A673 (cell line): ENCODE measurements around the gene RAB11FIP4. TPM values are rescaled to one million over a fixed set of nuclear protein-coding genes. Genes with fewer than 3 reads are reported as not detected.

Experiments
- BruUV-seq: library from RNA; stranded (reverse); fragments of 400-500 nt; replicated peaks from 2 replicates; lab custom pipeline; 2021; lab: Mats Ljungman, UMichigan
- CTCF ChIA-PET: fragments of 300-600 bp; sonication (Branson Sonifier 250); formaldehyde crosslinking; loops from one replicate; lab custom pipeline; 2022; ENCODE audit warnings: antibody characterized with exemption; lab: Charles Lee
- POLR2A ChIA-PET: fragments of 300-600 bp; sonication (Branson Sonifier 250); formaldehyde crosslinking; loops from one replicate; lab custom pipeline; 2022; ENCODE audit warnings: antibody characterized with exemption; ENCODE audit not compliant: low non-redundant PET; lab: Charles Lee
- DNase-seq: peaks from one replicate; pipeline ENCODE4 v3.0.0-alpha.2; 2015; ENCODE audit warnings: low spot score
- H3K27ac ChIP-seq: fragments of 200-600 bp; sonication (generic); 2 replicates; pipeline ENCODE4 v1.5.1; 2016; ENCODE audit warnings: mixed run types, low read depth, mild to moderate bottlenecking, mixed read lengths, antibody characterized with exemption, low read length; ENCODE audit not compliant: poor library complexity, severe bottlenecking
- H3K27me3 ChIP-seq: fragments of 200-600 bp; sonication (generic); replicated peaks from 2 replicates; pipeline ENCODE4 v1.6.1; 2017; ENCODE audit warnings: mixed run types, low read depth, mild to moderate bottlenecking, mixed read lengths, antibody characterized with exemption, low read length; ENCODE audit not compliant: insufficient read depth, poor library complexity
- H3K36me3 ChIP-seq: fragments of 200-600 bp; sonication (generic); 2 replicates; pipeline ENCODE4 v1.6.1; 2016; ENCODE audit warnings: mixed run types, mild to moderate bottlenecking, mixed read lengths, antibody characterized with exemption, low read length; ENCODE audit not compliant: insufficient read depth, poor library complexity, severe bottlenecking
- H3K4me1 ChIP-seq: fragments of 200-600 bp; sonication (generic); 2 replicates; pipeline ENCODE4 v1.6.1; 2017; ENCODE audit warnings: mixed run types, mild to moderate bottlenecking, mixed read lengths, antibody characterized with exemption, low read length; ENCODE audit not compliant: insufficient read depth, poor library complexity, severe bottlenecking
- H3K4me3 ChIP-seq: fragments of 200-600 bp; sonication (generic); 2 replicates; pipeline ENCODE4 v1.5.1; 2016; ENCODE audit warnings: low read depth, mixed run types, mild to moderate bottlenecking, mixed read lengths, low read length; ENCODE audit not compliant: poor library complexity, severe bottlenecking
- H3K9me3 ChIP-seq: fragments of 200-600 bp; sonication (generic); 2 replicates; pipeline ENCODE4 v1.6.1; 2016; ENCODE audit warnings: mixed run types, low read depth, mild to moderate bottlenecking, mixed read lengths, antibody characterized with exemption, low read length; ENCODE audit not compliant: poor library complexity, severe bottlenecking
- EZH2 ChIP-seq: fragments of 200-600 bp; sonication (generic); IDR thresholded peaks from 2 replicates; pipeline ENCODE4 v1.6.1; 2017; ENCODE audit warnings: borderline replicate concordance, low read depth, mild to moderate bottlenecking, mixed read lengths, antibody characterized with exemption, low read length; ENCODE audit not compliant: poor library complexity, severe bottlenecking
- intact Hi-C: fragments of 100-400 bp; cut with micrococcal nuclease; formaldehyde crosslinking; loops from one replicate; pipeline ENCODE4 v1.10.0; 2022; ENCODE audit not compliant: unreplicated experiment
- total RNA-seq: library from RNA; stranded (reverse); gene quantifications from 2 replicates; pipeline ENCODE4 v1.2.3, GENCODE V29; 2021
- TF ChIP-seq, protein P1 (sequence below): fragments of 300-800, 200-600 bp; sonication (generic); conservative IDR thresholded peaks from 2 replicates; pipeline ENCODE4 v1.5.1; 2017; ENCODE audit warnings: low read depth, mild to moderate bottlenecking, antibody characterized with exemption, low read length, moderate library complexity, mixed read lengths

Gene RAB11FIP4
- total RNA-seq, 1 experiment from 2014 or later: 2.4 TPM

DNA sequence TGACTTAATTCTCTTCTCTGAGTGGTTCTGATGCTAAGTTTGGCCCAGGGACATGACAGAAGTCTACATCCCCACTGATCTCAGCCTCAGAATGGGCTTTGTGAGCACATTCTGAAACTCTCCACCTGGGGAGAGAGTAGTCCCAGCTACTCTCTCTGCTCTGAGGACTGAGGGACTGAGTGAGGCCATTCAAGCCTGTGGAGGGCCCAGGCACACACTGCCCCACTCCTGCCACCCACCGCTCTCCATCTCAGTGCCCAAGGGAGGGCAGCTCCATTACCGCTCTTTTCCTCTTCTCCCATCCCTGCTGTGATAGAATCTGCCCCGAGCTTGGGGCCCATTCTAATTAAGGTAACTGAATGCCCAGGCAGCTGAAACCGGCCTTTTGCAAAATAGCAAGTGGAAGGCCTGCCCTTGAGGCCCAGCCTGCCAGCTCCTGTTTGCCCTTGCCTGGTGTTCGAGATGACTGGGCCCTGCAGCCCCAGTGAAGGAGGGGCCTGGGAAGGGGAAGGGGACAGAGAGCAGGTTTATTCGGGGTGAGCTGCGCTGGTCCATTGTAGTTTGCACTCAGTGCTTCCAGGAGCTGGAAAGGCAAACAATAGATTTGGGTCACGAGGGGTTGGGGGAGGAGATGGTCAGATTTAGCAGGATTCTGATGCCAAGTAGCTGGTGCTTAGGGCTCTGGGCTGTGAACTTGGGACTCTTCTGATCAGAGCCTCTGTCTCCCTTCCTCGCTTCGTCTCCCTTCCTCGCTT is 76.2 kb downstream of the RAB11FIP4 start:
- no peak for TF ChIP-seq EZH2
- Histone ChIP-seq H3K4me1 (no peaks in the 10 kb centered on the region), H3K27me3 (no peaks in the 10 kb centered on the region), H3K27ac (no peak overlapping the region), H3K9me3 (no peaks in the 10 kb centered on the region), H3K36me3 (no peaks in the 10 kb centered on the region), H3K4me3 (no peak overlapping the region)
- DNase-seq: no peak
- ChIA-PET CTCF (no interaction called here), POLR2A (no interaction called here)
- intact Hi-C loops: no loop called here
- no TSS peak for BruUV-seq

DNA sequence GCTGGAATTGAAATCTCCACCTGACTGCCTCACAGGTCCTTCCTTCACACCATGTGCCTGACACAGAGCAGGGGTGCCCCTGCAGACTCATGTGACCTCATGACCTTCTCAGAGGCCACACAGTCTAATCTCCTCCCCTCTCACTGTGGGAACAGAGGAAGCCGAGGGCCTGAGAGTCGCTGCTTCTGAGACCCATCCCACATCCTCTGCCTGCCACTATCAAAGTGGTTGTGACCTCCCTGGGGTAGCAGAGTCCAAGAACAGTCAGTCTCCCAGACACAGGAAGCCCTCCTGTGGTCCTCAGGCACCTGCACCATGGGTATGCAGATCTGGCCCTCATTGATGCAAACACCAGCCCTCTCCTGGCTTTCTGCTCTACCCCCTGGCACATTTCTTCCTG is 78.5 kb downstream of the RAB11FIP4 start:
- intact Hi-C loops: no loop called here
- Histone ChIP-seq H3K27ac (no peak overlapping the region), H3K4me1 (no peaks in the 10 kb centered on the region), H3K36me3 (no peaks in the 10 kb centered on the region), H3K27me3 (no peaks in the 10 kb centered on the region), H3K9me3 (no peaks in the 10 kb centered on the region), H3K4me3 (no peak overlapping the region)
- no peak for TF ChIP-seq EZH2
- TF ChIP-seq, protein P1, sequence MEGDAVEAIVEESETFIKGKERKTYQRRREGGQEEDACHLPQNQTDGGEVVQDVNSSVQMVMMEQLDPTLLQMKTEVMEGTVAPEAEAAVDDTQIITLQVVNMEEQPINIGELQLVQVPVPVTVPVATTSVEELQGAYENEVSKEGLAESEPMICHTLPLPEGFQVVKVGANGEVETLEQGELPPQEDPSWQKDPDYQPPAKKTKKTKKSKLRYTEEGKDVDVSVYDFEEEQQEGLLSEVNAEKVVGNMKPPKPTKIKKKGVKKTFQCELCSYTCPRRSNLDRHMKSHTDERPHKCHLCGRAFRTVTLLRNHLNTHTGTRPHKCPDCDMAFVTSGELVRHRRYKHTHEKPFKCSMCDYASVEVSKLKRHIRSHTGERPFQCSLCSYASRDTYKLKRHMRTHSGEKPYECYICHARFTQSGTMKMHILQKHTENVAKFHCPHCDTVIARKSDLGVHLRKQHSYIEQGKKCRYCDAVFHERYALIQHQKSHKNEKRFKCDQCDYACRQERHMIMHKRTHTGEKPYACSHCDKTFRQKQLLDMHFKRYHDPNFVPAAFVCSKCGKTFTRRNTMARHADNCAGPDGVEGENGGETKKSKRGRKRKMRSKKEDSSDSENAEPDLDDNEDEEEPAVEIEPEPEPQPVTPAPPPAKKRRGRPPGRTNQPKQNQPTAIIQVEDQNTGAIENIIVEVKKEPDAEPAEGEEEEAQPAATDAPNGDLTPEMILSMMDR: no peak
- no peak for DNase-seq
- BruUV-seq: no TSS peak
- ChIA-PET POLR2A (no interaction called here), CTCF (no interaction called here)

DNA sequence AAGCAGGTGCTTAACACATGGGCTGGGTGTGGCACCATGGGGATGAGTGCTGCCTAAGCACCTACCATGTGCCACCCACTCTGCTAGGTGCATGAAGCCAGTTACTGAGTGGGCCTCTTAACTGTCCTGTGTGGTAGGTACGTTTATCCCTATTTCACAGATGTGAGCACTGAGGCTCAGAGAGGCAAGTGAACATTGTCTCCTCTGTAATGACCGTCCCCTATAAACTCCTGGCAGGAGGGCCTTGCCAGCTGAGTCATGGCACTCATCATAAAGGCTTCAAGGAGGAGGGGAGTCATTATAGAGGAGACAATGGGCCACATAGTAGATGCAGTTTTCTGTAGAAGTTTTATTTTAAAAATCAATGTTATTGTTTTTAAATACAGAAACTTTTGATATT is 79.1 kb downstream of the RAB11FIP4 start:
- H3K4me3 ChIP-seq: no peak overlapping the region
- no peak overlapping the region for H3K27ac ChIP-seq
- peak; percentile 9 for DNase-seq
- intact Hi-C loops: no loop called here
- CTCF ChIA-PET: no interaction called here
- H3K9me3 ChIP-seq: no peaks in the 10 kb centered on the region
- POLR2A ChIA-PET: no interaction called here
- no TSS peak for BruUV-seq
- no peaks in the 10 kb centered on the region for H3K36me3 ChIP-seq
- no peaks in the 10 kb centered on the region for H3K4me1 ChIP-seq
- TF ChIP-seq EZH2: no peak
- TF ChIP-seq, protein P1: no peak
- no peaks in the 10 kb centered on the region for H3K27me3 ChIP-seq

DNA sequence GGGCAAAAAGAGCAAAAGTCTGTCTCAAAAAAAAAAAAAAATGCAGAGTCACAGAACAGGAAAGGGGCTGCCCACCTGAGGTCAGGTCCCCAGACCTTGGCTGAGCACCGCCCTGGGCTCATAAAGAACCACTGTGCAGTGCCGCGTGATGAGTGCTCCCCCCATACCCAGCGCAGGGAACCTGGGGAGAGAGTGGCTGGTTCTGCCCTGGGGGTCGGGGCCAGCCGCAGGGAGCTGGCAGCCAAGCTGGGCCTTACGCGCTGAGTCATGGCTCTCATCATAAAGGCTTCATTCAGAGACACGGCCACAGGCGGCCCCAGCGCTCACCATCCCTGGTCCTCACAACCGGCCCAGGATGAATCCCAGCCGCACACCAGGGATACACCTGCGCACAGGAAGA is 80.7 kb downstream of the RAB11FIP4 start:
- intact Hi-C loops: no loop called here
- no peak for DNase-seq
- Histone ChIP-seq H3K9me3 (no peaks in the 10 kb centered on the region), H3K4me1 (no peaks in the 10 kb centered on the region), H3K36me3 (no peaks in the 10 kb centered on the region), H3K27me3 (no peaks in the 10 kb centered on the region), H3K27ac (no peak overlapping the region), H3K4me3 (no peak overlapping the region)
- BruUV-seq: no TSS peak
- ChIA-PET CTCF (no interaction called here), POLR2A (no interaction called here)
- TF ChIP-seq, protein P1: no peak
